ENCODE results near the gene ICAM1. TPM values are rescaled to one million over a fixed set of nuclear protein-coding genes. Genes with fewer than 3 reads are reported as not detected.

Gene ICAM1
- polyA plus RNA-seq, 1 donor from 2014 or later, result not detected

- Histone ChIP-seq H3F3A (ENCODE audit: insufficient read depth, low read length, poor library complexity, severe bottlenecking) (no peaks in the 10 kb centered on the region), H3K4me2 (ENCODE audit: low read length) (no peak overlapping the region), H3K9me3 (ENCODE audit: low read length) (no peaks in the 10 kb centered on the region), H3K9ac (ENCODE audit: low read length) (no peak overlapping the region), H4K20me1 (ENCODE audit: insufficient read depth) (no peaks in the 10 kb centered on the region), H3K4me3 (ENCODE audit: low read length) (no peak overlapping the region), H3K79me2 (replicated peaks; ENCODE audit: insufficient read depth, low read length) (no peaks in the 10 kb centered on the region), H3K27me3 (ENCODE audit: insufficient read depth, low read depth, low read length) (peaks cover 33% of the 10 kb centered on the region), H3K36me3 (ENCODE audit: insufficient read depth, low read length) (no peaks in the 10 kb centered on the region), H2AFZ (ENCODE audit: low read depth, low read length) (no peak overlapping the region), H3K9me2 (ENCODE audit: insufficient read depth, low read length) (no peaks in the 10 kb centered on the region), H3K27ac (ENCODE audit: low read length) (no peak overlapping the region)
- no peak for TF ChIP-seq MXI1 (conservative IDR thresholded peaks at IDR 0.05; ENCODE audit: poor library complexity, severe bottlenecking)
- TF ChIP-seq RAD21 (conservative IDR thresholded peaks at IDR 0.05), result no peak
- TF ChIP-seq CTCF (IDR thresholded peaks at IDR 0.05; ENCODE audit: poor library complexity, severe bottlenecking), result no peak
Measured at GRCh38 chr19:10283301-10284064, 12.6 kb downstream of the ICAM1 start.

- no peaks in the 10 kb centered on the region for H3K9me3 ChIP-seq (ENCODE audit: low read length)
- no peaks in the 10 kb centered on the region for H3K9me2 ChIP-seq (ENCODE audit: insufficient read depth, low read length)
- H3F3A ChIP-seq (ENCODE audit: insufficient read depth, low read length, poor library complexity, severe bottlenecking), result no peaks in the 10 kb centered on the region
- no peak overlapping the region for H3K9ac ChIP-seq (ENCODE audit: low read length)
- no peaks in the 10 kb centered on the region for H3K36me3 ChIP-seq (ENCODE audit: insufficient read depth, low read length)
- H3K4me2 ChIP-seq (ENCODE audit: low read length), result no peak overlapping the region
- no peak overlapping the region for H3K27ac ChIP-seq (ENCODE audit: low read length)
- peaks cover 42% of the 10 kb centered on the region for H3K27me3 ChIP-seq (ENCODE audit: insufficient read depth, low read depth, low read length)
- H2AFZ ChIP-seq (ENCODE audit: low read depth, low read length), result no peak overlapping the region
- H3K4me3 ChIP-seq (ENCODE audit: low read length), result no peak overlapping the region
- H4K20me1 ChIP-seq (ENCODE audit: insufficient read depth), result no peaks in the 10 kb centered on the region
- TF ChIP-seq CTCF (IDR thresholded peaks at IDR 0.05; ENCODE audit: poor library complexity, severe bottlenecking), result no peak
- TF ChIP-seq MXI1 (conservative IDR thresholded peaks at IDR 0.05; ENCODE audit: poor library complexity, severe bottlenecking), result no peak
- no peak for TF ChIP-seq REST (IDR thresholded peaks at IDR 0.05; ENCODE audit: borderline replicate concordance)
- TF ChIP-seq EZH2 (IDR thresholded peaks at IDR 0.05; ENCODE audit: borderline replicate concordance, insufficient read depth, low read length, poor library complexity, severe bottlenecking), result no peak
- TF ChIP-seq TAF1 (IDR thresholded peaks at IDR 0.05; ENCODE audit: low read depth), result no peak
- no peak for TF ChIP-seq SMC3 (conservative IDR thresholded peaks at IDR 0.05; ENCODE audit: poor library complexity)
- no peak for TF ChIP-seq POLR2AphosphoS5 (IDR thresholded peaks at IDR 0.05)
- no peak for TF ChIP-seq RAD21 (conservative IDR thresholded peaks at IDR 0.05)
- TF ChIP-seq EP300 (conservative IDR thresholded peaks at IDR 0.05; ENCODE audit: poor library complexity, severe bottlenecking), result no peak
- H3K79me2 ChIP-seq (replicated peaks; ENCODE audit: insufficient read depth, low read length), result no peaks in the 10 kb centered on the region
Measured at GRCh38 chr19:10284065-10284959, 13.4 kb downstream of the ICAM1 start.
